Measurements from ENCODE around the gene MKS1.
A peak's percentile ranks its signal among the peaks of the same experiment; 100 is the strongest.

DNA sequence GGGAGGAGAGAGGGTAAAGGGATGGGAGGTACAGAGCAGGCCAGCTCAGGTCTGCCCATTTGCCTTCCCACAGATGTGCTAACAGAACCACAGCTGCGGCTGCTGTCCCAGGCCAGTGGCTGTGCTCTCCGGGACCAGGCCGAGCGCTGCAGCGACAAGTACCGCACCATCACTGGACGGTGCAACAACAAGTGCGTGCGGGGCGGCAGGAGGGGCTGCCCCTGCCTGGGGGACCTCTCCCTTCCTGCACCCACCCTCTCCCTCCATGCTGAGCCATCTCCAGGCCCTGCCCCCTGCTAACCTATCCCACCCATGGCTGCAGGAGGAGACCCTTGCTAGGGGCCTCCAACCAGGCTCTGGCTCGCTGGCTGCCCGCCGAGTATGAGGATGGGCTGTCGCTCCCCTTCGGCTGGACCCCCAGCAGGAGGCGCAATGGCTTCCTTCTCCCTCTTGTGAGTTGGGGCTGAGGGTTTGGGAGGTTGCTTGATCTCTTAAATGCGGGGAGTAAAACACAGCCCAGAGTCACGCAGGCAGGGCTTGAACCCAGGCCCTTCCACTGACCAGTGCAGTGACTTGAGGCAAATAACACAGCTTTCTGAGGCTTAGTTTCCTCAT, 25.3 kb downstream of the MKS1 start:
- TF ChIP-seq, protein P1, sequence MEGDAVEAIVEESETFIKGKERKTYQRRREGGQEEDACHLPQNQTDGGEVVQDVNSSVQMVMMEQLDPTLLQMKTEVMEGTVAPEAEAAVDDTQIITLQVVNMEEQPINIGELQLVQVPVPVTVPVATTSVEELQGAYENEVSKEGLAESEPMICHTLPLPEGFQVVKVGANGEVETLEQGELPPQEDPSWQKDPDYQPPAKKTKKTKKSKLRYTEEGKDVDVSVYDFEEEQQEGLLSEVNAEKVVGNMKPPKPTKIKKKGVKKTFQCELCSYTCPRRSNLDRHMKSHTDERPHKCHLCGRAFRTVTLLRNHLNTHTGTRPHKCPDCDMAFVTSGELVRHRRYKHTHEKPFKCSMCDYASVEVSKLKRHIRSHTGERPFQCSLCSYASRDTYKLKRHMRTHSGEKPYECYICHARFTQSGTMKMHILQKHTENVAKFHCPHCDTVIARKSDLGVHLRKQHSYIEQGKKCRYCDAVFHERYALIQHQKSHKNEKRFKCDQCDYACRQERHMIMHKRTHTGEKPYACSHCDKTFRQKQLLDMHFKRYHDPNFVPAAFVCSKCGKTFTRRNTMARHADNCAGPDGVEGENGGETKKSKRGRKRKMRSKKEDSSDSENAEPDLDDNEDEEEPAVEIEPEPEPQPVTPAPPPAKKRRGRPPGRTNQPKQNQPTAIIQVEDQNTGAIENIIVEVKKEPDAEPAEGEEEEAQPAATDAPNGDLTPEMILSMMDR (IDR thresholded peaks at IDR 0.05; ENCODE audit: low read length), result peak; percentile 20; the same call in 1 of the 2 replicates
- TF ChIP-seq EZH2 (optimal IDR thresholded peaks at IDR 0.05; ENCODE audit: low read depth, low read length) (no peak), EZH2phosphoT487 (IDR thresholded peaks at IDR 0.05; ENCODE audit: low read length) (no peak)

Data from MM.1S (cell line).